Parathyroid adenoma (tissue), 2 donors: ENCODE data around the gene EDEM2.
"Not testable (repeated sequence)": the region's sequence is repeated elsewhere in the genome, so short reads cannot be mapped to it uniquely, and the experiment has no call there.

Source experiments
- H2AFZ ChIP-seq: fragments of 300-600 bp; sonication (generic); one replicate; pipeline ENCODE4 v1.7.0; 2017; ENCODE audit warnings: antibody characterized with exemption, mild to moderate bottlenecking
- H3K27ac ChIP-seq: fragments of 300-600 bp; sonication (generic); one replicate; pipeline ENCODE4 v1.7.0; 2017
- H3K27me3 ChIP-seq: fragments of 300-600 bp; sonication (generic); one replicate; pipeline ENCODE4 v1.7.0; 2017; ENCODE audit warnings: low read length; ENCODE audit not compliant: control insufficient read depth, insufficient read depth
- H3K36me3 ChIP-seq: fragments of 300-600 bp; sonication (generic); one replicate; pipeline ENCODE4 v1.7.0; 2017; ENCODE audit warnings: low read length; ENCODE audit not compliant: control insufficient read depth, insufficient read depth
- H3K4me1 ChIP-seq: fragments of 300-600 bp; sonication (generic); one replicate; pipeline ENCODE4 v1.7.0; 2017; ENCODE audit warnings: control low read depth
- H3K4me2 ChIP-seq: fragments of 300-600 bp; sonication (generic); one replicate; pipeline ENCODE4 v1.7.0; 2017; ENCODE audit warnings: low read length
- H3K4me3 ChIP-seq: fragments of 300-600 bp; sonication (generic); one replicate; pipeline ENCODE4 v1.7.0; 2017; ENCODE audit warnings: low read depth, low read length
- H3K79me2 ChIP-seq: fragments of 300-600 bp; sonication (generic); one replicate; pipeline ENCODE4 v1.7.0; 2017; ENCODE audit warnings: control low read depth
- H3K9ac ChIP-seq: fragments of 300-600 bp; sonication (generic); one replicate; pipeline ENCODE4 v1.7.0; 2017; ENCODE audit warnings: mild to moderate bottlenecking
- H3K9me3 ChIP-seq: fragments of 300-600 bp; sonication (generic); one replicate; pipeline ENCODE4 v1.7.0; 2017; ENCODE audit warnings: low read length; ENCODE audit not compliant: control insufficient read depth
- CTCF ChIP-seq: fragments of 300-600 bp; sonication (generic); IDR thresholded peaks from one replicate; pipeline ENCODE4 v1.7.0; 2017; ENCODE audit warnings: antibody characterized with exemption, mild to moderate bottlenecking
- donor health status: primary hyperparathyroidism.

Gene EDEM2

GRCh38 chr20:35191419-35192117 is 44.4 kb upstream of the EDEM2 start:
- no peak for TF ChIP-seq CTCF
- no peaks in the 10 kb centered on the region for H3K79me2 ChIP-seq
- peak overlapping the region; percentile 49 for H3K4me2 ChIP-seq
- no peaks in the 10 kb centered on the region for H3K36me3 ChIP-seq
- H3K27me3 ChIP-seq = no peaks in the 10 kb centered on the region
- no peak overlapping the region for H3K27ac ChIP-seq
- H3K4me3 ChIP-seq = no peak overlapping the region
- H2AFZ ChIP-seq = no peak overlapping the region
- H3K9ac ChIP-seq = no peak overlapping the region
- H3K9me3 ChIP-seq = no peaks in the 10 kb centered on the region
- H3K4me1 ChIP-seq = no peaks in the 10 kb centered on the region

GRCh38 chr20:35190556-35190955 is 43.4 kb upstream of the EDEM2 start:
- no peak overlapping the region for H3K27ac ChIP-seq
- H3K9ac ChIP-seq = no peak overlapping the region
- no peaks in the 10 kb centered on the region for H3K36me3 ChIP-seq
- H3K4me1 ChIP-seq = no peaks in the 10 kb centered on the region
- H3K27me3 ChIP-seq = no peaks in the 10 kb centered on the region
- H2AFZ ChIP-seq = no peak overlapping the region
- H3K9me3 ChIP-seq = no peaks in the 10 kb centered on the region
- H3K79me2 ChIP-seq = no peaks in the 10 kb centered on the region
- no peak overlapping the region for H3K4me3 ChIP-seq
- no peak overlapping the region for H3K4me2 ChIP-seq
- TF ChIP-seq CTCF = no peak

DNA sequence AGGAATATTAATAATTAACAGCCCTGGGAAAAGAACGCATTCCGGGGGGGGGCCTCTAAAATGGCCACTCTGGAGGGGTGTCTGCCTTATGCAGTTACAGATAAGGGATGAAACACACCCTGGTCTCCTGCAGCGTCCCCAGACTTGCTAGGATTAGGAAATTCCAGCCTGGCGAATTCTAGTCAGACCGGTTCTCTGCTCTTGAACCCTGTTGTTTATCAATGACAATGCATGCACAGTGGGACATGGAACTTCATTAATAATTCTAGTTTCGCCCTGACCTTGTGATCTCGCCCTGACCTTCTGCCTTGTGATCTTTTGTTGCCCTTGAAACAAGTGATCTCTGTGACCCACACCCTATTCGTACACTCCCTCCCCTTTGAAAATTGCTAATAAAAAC is 42.1 kb upstream of the EDEM2 start:
- not testable (repeated sequence) for H3K9ac ChIP-seq, H3K4me1 ChIP-seq, H3K27ac ChIP-seq, H3K9me3 ChIP-seq, H3K4me3 ChIP-seq, H3K27me3 ChIP-seq, H3K36me3 ChIP-seq, H3K79me2 ChIP-seq, H3K4me2 ChIP-seq, H2AFZ ChIP-seq

DNA sequence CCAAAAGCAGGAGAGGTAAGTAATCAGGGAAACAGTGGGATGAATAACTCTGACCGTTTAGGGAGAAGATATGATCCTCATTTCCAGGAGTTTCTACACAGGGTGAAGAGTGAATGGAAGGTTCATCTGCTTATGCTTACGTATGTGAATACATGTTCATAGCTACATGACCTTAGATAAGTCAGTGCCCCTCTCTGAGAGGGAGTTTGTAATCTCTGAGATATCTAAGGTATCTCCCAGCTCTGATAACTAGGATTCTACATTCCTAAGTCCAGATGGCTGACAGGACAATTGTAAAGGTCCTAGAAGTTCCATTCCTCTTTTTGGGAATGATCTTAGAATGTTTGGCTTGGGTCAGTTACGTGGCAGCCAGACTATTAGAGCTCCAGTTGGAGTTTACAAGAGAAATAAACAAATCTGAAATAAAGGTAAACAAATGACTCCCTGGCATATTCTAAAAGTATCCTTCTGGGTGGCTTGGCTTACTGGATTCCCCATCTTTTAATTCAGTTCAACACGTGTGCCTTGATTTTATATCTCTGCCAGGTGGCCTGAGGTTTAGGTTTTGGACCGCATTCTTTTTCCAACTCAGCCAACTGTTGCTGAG is 40.6 kb upstream of the EDEM2 start:
- H3K9me3 ChIP-seq = no peaks in the 10 kb centered on the region
- no peak overlapping the region for H2AFZ ChIP-seq
- H3K79me2 ChIP-seq = no peaks in the 10 kb centered on the region
- H3K4me3 ChIP-seq = no peak overlapping the region
- no peak overlapping the region for H3K9ac ChIP-seq
- no peak for TF ChIP-seq CTCF
- H3K36me3 ChIP-seq = no peaks in the 10 kb centered on the region
- H3K27me3 ChIP-seq = no peaks in the 10 kb centered on the region
- H3K4me1 ChIP-seq = no peaks in the 10 kb centered on the region
- H3K27ac ChIP-seq = no peak overlapping the region
- no peak overlapping the region for H3K4me2 ChIP-seq

GRCh38 chr20:35186691-35187289 is 39.7 kb upstream of the EDEM2 start:
- not testable (repeated sequence) for H2AFZ ChIP-seq, H3K9me3 ChIP-seq, H3K27me3 ChIP-seq, H3K9ac ChIP-seq, H3K4me2 ChIP-seq, H3K4me1 ChIP-seq, H3K79me2 ChIP-seq, H3K4me3 ChIP-seq, H3K36me3 ChIP-seq, H3K27ac ChIP-seq
